Keratinocyte (primary cell): ENCODE measurements around the gene HSD17B13.

Experiments used
- CTCF ChIP-seq, 3 experiments: IDR thresholded peaks in 1 of 3; conservative IDR thresholded peaks in 1 of 3; optimal IDR thresholded peaks in 1 of 3; 2 replicates in 2 of 3; 3 replicates in 1 of 3; pipeline versions ENCODE3 to v1.5.1; 2011; ENCODE audit warnings: low read length in 3 of 3, mild to moderate bottlenecking in 3 of 3, moderate library complexity in 2 of 3, control low read depth in 1 of 3, inconsistent platforms in 1 of 3; ENCODE audit not compliant: insufficient read depth in 2 of 3; ENCODE audit errors: extremely low read depth in 1 of 3
- EZH2 ChIP-seq: IDR thresholded peaks from one replicate; pipeline ENCODE4 v1.6.1; 2012; ENCODE audit warnings: inconsistent platforms, mild to moderate bottlenecking, low read length, moderate library complexity

DNA sequence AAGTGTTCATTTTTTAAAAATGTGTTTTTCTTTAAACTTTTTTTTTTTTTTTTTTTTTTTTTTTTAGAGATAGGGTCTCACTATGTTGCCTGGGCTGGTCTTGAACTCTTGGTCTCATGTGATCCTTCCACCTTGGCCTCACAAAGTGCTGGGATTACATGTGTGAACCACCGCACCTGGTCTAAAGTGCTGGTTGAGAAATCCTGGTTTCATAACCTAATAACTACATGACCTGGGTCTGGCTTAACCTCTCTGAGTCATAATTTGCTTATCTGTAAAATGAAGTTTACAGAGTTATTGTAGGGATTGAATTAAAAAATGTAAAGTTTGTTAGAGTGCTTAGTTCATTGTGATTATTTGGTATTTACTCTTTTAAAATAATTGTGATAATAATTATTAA is 5.2 kb downstream of the HSD17B13 start:
- TF ChIP-seq CTCF (optimal IDR thresholded peaks at IDR 0.05 in 1 of 3, IDR thresholded peaks at IDR 0.05 in 1 of 3, conservative IDR thresholded peaks at IDR 0.05 in 1 of 3; ENCODE audit: extremely low read depth in 1 of 3, insufficient read depth in 2 of 3, low read length in 3 of 3) = no peak
- TF ChIP-seq EZH2 = no peak
